ENCODE results near the gene PHF21A.

Gene PHF21A

DNA sequence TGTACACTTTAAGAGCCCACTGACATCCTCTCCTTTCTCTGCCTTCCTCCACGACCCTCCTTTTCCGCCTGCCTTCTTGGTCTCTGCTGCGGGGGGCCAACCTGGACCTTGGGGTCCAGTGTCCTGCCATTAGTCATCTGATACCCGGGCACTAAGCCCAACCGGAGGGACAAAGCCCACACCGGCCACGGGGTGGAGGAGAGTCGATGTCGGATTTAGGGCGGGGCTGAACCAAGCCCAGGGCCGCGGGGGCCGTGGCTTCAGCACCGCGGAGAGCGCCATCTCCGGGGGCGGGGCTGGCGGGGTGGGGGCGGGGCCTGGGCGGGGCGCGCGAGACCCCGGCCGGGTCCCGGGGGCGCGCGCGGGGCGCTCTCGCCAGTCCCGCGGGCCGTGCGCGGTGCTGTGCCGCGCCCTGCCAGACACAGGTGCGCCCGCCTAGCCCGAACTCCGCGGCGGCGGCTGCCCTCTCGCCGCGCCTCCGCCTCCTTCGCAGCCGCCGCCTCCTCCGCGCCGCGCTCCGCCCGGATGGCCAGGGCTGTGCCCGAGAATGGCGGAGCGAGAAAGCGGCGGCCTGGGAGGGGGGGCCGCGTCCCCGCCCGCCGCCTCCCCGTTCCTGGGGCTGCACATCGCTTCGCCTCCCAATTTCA, 235.9 kb downstream of the PHF21A start, which contains the start of gene MAPK8IP1:
TSS of gene MAPK8IP1 (plus strand) at position 378 of the 647 bp plus-strand sequence. CDS start at position 548, 170 bp downstream.
- peak in 2 of 3 experiments; percentile 22 to 33 for DNase-seq (ENCODE audit: low read depth in 3 of 3)

DNA sequence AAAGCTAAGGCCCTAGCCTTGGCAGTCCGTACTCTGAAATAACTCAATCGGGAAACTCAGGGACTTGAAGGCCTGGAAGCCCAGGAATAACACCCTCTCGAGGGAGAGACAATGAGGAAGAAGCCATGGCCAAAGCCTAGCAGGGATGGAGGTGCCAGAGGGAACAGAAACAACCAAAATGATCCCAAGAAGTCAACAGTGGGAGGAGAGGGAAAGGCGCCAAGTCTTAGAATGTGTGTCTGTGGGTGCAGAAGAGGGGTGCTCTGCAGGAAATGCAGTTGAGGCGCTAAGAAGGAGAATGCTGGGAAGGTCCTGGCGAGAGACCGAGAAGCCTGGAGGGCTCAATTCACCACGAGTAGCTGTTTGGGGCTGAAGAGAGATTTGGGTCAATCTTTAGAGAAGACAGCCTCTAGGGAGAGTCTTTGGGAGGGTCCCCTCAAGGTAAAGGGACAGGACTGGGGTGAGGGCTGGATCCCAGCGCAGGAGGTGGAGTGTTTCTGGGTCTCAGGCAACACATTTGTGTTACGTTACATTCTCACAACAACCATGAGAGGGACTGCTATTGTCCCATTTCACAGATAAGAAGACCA, 236.6 kb downstream of the PHF21A start:
- DNase-seq (ENCODE audit: low read depth in 3 of 3), result no peak
